ENCODE data around the gene LIN37.
A peak's percentile ranks its signal among the peaks of the same experiment; 100 is the strongest.

LIN37 gene

DNA sequence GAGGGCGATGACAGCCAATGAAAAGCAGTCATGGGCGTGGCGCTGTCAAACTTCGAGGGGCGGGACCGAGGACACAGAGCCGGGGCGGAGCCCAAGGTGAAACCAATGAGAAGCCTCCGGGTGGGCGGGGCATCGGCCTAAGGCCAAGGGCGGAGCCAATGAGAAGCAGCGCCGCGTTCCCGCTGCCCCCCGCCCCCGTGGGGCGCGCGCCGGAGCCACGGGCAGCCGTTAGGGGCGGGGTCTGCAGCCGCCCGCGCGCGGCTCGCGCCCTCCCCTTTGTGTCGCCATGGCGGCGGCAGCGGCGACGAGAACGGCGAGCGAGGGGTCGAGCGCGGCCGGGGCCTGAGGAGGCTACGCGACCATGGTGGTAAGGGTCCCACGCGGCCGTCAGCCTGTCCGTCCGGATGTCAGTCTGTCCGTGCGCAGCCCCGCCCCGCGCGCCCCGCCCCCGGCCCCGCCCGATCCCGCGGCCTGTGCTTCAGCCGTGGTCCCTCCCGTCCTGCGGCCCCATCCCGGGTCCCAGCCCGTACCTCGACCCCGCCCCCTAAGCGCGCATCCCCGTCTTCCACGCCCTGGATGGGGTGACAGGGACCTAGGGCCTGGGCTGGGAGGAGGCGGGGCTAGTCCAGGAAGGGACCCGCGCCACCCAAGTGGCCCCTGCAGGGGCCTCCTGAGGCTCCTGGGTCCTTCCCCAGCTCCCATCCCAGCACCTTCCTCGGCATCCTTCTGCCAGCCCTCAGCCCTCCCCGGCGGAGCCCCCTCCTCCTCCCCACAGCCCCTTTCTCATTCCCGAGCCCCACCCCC lies 27.1 kb downstream of the LIN37 start, which contains the start of gene ARHGAP33:
Gene ARHGAP33, plus strand, starts transcription at position 267 of the 804 bp plus-strand sequence. Its CDS starts 95 bp downstream, at position 362.
- peak; percentile 98 for DNase-seq (ENCODE audit: low read depth)

DNA sequence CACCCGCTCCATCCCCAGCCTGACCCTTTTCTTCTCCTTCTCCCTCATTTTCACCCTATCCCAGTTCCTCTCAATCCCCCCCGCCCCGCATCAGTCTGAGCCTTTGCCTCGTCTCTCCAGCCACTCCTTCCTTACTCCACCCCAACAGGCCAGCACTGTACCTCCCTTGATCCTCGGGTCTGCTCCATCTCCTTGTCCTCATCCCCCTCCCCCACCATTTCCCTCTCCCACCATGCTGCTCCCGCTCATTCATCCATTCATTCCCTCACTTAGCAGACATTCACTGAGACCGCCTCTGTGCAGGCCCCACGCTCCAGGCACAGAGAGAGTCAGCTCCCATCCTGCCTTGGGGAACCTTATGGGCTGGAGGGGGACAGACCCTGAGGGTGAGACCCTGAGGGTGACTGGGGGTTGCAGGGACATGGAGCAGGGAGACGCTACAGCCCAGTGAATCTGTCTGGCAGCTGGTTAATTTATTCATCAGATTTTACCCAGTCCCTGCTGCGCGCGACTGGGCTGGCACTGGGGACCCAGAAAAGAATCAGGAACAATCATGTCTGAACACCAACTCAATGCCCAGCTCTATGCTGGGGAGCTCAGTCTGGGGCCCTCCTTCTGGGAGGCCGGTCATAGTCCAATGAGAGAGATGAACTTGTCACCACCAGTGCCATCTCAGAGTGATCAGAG lies 27.9 kb downstream of the LIN37 start:
- DNase-seq (ENCODE audit: low read depth): no peak

DNA sequence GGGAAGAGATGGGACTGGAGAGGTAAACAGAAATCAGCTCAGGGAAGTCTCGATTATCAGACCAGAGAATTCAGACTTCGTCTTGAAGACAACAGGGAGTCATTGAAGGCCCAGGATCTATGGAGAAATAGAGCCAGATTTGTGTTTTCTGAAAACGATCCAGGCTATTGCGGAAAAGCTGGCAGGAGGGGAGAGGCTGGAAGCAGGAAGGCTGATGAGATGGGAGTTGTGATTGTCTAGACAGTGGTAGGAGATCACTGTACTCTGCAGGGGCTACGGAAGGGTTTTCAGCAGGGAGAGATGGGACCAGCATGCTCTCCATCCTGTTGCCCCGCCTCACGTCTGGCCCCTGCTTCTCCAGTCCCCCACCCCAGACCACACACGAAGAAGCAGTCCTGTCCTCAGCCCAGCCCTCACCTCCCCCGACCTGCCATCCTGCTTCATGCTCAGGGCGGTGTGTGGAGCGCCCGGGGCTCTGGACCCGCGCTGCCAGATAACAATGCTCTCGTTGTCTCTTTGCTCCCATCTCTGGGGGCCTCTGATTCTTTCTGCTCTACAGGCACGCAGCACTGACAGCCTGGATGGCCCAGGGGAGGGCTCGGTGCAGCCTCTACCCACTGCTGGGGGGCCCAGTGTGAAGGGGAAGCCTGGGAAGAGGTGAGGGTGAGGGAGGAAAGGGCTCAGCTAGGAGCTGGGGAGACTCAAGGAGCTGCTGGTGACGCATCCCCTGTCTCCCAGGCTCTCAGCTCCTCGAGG lies 28.9 kb downstream of the LIN37 start:
- DNase-seq (ENCODE audit: low read depth): no peak

DNA sequence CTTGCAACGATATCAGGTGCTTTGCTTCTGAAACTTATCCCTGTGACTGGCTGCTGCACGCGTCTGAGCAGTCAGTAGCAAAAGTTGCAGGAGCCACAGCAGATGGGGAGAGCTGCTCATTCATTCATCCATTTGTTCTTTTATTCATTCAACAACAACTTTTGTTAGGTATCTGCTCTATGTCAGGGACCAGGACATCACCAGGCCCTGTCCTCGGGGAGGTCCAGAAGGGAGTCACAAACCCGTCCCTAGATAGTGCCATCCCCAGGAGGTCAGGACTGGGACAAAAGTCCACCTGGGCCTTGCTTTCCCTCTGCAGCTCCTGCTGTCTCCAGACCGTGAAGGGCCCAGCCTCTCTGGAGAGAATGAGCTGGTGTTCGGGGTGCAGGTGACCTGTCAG lies 29.6 kb downstream of the LIN37 start:
- DNase-seq (ENCODE audit: low read depth): no peak

DNA sequence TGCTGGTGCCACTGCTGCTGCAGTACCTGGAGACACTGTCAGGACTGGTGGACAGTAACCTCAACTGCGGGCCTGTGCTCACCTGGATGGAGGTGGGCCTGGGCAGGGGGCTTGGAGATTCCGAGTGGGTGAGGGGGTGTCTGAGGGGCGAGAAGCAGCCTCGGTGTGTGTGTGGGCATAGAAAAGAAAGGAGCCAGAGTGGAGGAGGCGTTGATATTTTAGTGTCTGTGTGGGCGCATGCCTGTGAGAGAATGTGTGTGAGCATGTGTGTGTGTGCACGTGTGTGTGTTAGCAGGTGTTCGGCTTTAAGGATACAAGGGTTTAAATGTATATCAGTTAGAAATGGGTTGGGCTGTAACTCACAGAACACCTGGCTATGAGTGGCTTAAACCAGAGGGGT lies 30.7 kb downstream of the LIN37 start:
- no peak for DNase-seq (ENCODE audit: low read depth)

DNA sequence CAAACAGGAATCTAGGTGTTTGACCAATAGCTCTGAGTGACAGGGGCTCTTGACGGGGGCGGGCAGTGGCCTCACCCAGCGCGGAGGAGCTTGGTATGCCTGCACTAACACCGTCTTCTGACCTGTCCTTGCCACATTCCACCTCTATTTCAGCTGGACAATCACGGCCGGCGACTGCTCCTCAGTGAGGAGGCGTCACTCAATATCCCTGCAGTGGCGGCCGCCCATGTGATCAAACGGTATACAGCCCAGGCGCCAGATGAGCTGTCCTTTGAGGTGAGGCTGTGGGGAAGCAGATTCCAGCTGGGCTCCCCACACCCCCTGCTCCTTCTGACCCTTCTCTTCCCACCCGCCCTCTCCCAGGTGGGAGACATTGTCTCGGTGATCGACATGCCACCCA lies 31.7 kb downstream of the LIN37 start:
- no peak for DNase-seq (ENCODE audit: low read depth)

DNA sequence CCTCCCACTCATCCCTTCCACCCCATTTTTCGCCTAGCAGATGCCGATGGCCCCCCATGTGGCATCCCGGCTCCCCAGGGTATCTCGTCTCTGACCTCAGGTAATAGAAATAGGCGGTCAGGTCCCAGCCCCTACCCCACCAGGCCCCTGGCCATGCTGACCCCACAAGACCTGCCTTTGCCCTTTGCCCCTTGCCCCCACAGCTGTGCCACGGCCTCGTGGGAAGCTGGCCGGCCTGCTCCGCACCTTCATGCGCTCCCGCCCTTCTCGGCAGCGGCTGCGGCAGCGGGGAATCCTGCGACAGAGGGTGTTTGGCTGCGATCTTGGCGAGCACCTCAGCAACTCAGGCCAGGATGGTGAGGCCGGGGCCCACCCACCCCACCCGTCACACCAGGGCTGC lies 32.3 kb downstream of the LIN37 start:
- no peak for DNase-seq (ENCODE audit: low read depth)

DNA sequence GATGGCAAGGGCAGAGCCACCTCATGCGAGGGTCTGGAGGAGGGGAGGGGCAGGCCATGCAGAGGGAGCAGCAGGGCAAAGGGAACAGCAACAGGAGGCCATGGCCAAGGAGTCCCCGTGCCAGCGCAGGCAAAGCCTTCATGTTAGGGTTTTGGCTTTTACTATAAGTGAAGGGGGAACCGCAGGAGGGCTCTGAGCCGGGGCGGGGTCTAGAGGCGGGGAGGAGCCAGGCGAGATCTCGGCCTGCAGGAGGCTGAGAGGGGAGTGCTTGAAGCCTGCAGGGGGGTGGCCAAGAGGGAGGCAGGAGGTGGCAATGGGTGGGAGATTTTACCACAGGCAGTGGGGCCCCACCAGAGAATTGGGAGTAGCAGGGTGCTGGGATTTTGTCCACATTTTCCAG lies 33.3 kb downstream of the LIN37 start:
- no peak for DNase-seq (ENCODE audit: low read depth)

DNA sequence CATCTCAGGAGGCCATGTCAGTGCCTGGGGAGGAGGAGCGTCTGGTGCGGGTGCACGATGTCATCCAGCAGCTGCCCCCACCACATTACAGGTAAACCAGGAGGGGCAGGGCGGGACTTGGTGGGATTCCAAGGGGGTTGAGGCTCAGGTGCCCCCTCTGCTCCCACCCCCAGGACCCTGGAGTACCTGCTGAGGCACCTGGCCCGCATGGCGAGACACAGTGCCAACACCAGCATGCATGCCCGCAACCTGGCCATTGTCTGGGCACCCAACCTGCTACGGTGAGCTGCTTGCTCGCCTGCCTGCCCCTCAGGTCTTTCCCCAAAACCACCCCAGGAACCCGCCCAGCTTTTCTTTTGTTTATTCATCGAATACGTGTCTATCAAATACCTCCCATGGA lies 34.2 kb downstream of the LIN37 start:
- DNase-seq (ENCODE audit: low read depth): no peak

DNA sequence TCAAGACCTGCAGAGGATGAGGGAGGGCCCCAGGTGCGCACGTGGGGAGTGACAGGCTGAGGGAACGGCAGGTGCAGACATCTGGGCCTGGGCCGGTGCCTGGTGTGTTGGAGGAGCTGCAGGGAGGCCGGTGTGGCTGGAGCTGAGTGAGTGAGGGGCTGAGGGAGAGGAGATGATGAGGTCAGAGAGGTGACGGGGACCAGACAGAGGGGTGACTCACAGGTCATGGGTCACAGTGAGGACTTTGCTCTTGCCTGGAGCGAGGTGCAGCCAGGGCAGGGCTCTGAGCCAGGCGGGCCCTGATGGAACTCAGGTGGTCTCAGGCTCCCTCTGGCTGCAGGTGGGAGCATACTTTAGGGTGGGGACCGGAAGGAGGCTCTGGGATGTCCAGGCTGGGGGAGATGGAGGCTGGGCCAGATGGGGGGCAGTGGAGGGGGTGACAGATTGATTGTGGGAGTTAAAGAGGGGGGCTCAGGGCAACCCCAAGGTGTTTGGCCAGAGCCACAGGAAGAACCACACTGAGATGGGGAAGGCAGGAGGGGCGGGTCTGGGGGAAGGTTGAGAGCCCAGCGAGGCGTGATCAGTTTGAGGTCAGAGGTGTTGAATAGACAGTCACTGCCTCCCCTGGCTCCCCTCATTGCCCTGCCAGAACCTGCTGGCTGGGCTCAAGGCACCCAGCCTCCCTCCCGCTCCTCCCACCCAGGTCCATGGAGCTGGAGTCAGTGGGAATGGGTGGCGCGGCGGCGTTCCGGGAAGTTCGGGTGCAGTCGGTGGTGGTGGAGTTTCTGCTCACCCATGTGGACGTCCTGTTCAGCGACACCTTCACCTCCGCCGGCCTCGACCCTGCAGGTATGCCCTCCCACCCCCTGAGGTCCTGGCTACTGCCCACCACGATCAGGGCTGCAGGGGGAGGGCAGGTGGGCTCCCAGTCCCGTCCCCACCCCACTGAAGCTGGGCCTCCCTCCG lies 35.4 kb downstream of the LIN37 start:
- no peak for DNase-seq (ENCODE audit: low read depth)

DNA sequence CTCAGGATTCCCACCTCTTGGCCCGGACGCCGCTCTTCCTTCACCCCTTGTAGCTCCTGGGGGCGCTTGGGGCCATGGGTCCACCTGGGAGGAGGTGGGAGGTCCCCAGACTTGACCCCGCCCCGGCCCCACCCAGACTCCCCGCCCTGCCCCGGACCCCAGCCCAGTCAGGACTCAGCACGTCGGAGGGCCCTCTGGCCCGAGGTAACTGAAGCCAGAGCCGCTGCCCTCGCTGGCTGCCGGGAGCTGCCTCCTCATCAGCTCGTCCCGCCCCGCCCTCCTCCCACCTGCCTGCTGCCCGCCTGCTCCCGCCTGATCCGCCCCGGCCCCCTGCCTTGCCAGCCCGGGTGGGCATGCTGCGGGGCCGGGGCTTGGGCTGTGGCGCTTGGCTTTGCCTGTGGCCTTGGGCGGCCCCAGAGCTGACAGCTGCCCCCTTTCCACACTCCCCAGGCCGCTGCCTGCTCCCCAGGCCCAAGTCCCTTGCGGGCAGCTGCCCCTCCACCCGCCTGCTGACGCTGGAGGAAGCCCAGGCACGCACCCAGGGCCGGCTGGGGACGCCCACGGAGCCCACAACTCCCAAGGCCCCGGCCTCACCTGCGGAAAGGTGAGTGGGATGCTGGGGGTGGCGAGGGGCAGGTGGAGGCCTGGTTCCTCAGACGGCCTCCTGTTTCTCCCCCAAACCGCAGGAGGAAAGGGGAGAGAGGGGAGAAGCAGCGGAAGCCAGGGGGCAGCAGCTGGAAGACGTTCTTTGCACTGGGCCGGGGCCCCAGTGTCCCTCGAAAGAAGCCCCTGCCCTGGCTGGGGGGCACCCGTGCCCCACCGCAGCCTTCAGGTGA lies 36.3 kb downstream of the LIN37 start:
- no peak for DNase-seq (ENCODE audit: low read depth)

DNA sequence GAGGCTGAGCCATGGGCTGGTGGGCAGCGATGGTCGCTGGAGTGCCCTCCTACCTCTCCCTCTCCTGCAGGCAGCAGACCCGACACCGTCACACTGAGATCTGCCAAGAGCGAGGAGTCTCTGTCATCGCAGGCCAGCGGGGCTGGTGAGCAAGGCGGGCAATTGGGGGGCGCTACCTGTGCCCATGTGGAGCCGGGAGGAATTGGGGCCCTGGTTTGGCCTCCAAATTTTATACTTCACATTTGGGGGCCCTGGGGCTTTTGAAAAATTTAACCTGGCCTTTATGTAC lies 36.9 kb downstream of the LIN37 start:
- no peak for DNase-seq (ENCODE audit: low read depth)

DNA sequence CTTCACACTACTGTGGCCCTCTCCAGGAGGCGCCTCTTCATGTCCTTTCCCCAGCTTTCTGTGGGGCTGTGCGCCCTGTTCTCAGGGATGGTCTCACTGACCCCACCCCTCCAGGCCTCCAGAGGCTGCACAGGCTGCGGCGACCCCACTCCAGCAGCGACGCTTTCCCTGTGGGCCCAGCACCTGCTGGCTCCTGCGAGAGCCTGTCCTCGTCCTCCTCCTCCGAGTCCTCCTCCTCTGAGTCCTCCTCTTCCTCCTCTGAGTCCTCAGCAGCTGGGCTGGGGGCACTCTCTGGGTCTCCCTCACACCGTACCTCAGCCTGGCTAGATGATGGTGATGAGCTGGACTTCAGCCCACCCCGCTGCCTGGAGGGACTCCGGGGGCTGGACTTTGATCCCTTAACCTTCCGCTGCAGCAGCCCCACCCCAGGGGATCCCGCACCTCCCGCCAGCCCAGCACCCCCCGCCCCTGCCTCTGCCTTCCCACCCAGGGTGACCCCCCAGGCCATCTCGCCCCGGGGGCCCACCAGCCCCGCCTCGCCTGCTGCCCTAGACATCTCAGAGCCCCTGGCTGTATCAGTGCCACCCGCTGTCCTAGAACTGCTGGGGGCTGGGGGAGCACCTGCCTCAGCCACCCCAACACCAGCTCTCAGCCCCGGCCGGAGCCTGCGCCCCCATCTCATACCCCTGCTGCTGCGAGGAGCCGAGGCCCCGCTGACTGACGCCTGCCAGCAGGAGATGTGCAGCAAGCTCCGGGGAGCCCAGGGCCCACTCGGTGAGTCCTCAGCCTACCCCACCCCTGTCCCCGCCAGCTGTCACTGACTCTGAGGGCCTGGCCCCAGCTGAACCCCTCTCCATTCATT lies 38.2 kb downstream of the LIN37 start:
- no peak for DNase-seq (ENCODE audit: low read depth)

DNA sequence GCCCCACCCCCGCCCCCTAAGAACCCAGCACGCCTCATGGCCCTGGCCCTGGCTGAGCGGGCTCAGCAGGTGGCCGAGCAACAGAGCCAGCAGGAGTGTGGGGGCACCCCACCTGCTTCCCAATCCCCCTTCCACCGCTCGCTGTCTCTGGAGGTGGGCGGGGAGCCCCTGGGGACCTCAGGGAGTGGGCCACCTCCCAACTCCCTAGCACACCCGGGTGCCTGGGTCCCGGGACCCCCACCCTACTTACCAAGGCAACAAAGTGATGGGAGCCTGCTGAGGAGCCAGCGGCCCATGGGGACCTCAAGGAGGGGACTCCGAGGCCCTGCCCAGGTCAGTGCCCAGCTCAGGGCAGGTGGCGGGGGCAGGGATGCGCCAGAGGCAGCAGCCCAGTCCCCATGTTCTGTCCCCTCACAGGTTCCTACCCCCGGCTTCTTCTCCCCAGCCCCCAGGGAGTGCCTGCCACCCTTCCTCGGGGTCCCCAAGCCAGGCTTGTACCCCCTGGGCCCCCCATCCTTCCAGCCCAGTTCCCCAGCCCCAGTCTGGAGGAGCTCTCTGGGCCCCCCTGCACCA lies 38.9 kb downstream of the LIN37 start:
- DNase-seq (ENCODE audit: low read depth): no peak

DNA sequence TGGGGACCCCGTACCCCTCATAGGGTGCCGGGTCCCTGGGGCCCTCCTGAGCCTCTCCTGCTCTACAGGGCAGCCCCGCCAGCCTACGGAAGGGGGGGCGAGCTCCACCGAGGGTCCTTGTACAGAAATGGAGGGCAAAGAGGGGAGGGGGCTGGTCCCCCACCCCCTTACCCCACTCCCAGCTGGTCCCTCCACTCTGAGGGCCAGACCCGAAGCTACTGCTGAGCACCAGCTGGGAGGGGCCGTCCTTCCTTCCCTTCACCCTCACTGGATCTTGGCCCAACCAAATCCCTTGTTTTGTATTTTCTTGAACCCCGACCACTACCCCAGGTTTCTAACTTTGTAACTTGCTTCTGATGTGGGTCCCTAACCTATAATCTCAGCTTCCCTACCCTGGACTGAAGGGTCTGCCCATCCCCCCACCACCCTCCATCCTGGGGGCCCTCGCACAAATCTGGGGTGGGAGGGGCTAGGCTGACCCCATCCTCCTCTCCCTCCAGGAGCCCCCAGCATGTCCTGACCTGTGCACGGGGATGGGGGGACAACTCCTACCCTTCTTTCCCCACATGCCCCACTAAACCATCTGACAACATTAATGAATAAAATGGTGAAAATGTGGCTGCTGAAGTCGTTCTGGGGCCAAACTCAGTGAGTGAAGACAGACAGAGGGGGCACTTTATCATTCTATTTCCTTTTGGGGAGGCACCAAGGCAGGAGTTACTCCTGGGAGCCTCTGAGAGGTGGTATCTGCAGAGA lies 40.0 kb downstream of the LIN37 start:
- no peak for DNase-seq (ENCODE audit: low read depth)

DNA sequence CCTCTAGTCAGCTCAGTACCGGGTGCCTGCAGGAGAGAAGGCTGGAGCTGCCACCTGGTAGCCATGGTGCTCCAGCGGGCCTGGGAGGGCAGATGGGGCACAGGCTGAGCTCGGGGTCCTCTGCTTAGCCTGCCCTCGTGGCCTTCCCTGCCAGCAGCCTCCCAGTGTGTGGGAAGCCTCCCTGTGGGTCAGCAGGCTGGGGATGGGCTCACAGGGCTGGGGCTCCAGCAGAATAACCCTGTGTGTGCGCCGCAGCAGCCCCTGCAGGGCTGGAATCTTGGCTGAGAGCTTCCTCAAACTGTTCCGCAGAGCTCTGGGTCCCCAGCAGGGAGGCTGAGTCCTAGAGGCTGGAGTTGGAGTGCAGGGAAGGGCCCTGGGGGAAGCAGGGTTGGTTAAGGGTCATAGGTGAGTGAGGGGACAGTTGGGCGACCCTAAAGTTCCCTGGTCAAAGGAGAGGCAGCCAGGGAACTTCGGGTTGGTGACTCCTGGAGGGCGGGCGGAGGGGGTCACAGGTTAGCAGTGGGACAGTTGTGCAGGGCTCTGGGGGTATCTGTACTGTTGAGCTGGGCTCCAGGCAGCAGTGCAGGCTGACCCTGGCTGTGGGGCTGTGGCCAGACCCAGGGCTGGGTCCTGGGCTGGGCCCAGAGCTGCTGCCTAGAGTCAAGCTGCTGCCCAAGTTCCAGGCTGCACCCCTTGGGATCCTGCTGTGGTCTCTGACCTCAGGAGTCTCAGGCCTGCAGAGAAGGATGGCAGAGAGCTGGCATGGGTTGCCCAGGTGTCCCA lies 41.0 kb downstream of the LIN37 start:
- DNase-seq (ENCODE audit: low read depth): no peak

DNA sequence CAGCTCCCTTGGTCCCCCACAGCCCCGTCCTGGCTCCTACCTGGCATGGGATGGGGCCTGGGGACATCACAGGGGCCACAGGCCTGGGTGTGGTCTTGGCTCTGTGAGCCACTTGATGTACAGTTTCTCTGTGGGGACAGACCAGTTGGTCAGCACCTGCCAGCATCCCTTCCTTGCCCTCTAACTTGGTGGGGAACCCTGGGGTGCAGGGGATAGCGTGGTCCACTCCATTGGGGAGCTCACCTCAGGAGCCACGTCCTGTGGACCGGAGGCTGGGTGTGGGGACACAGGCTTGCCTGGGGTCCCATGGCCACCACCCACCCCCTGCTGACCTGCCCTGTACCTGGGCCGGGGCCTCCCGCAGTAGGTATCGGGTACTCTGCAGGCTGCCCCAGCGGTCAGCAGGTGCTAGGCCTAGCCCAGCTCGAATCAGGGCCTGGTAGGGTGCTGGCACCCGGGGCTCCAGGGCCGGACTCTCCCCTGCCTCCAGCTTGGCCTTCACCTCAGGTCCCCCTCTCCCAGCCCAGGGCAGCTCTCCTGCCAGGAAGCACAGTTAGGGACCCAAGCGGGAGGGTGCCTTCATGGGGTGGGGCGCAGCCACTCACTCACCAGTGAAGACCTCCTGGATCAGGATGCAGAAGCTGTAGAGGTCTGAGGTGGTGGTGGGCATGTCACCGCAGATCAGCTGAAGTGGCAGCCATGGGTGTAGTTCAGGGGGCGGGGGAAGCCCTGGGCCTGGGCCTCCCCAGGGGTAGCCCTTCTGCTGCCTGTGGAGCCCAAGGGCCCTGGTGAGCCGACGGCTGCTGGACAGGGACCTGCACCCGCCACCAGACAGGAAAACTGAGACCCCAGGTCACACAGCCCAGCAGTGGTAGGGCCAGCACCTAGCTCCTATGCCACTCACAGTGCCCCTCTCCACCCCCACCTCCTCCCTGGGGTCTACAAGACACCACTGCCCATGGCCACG lies 41.9 kb downstream of the LIN37 start:
- no peak for DNase-seq (ENCODE audit: low read depth)
